ENCODE data around the gene XYLT2.
"Not testable (repeated sequence)": the region's sequence is repeated elsewhere in the genome, so short reads cannot be mapped to it uniquely, and the experiment has no call there.

XYLT2 gene

GRCh38 chr17:50318501-50319285, 27.2 kb upstream of the XYLT2 start:
- DNase-seq (ENCODE audit: low read depth, low spot score) = no peak

GRCh38 chr17:50319306-50320004, 26.5 kb upstream of the XYLT2 start:
- no peak overlapping the region for H3K4me3 ChIP-seq (ENCODE audit: low read length)

More at GRCh38 chr17:50318501-50319285, 27.2 kb upstream of the XYLT2 start:
- no peak overlapping the region for H3K4me3 ChIP-seq (ENCODE audit: low read length)

DNA sequence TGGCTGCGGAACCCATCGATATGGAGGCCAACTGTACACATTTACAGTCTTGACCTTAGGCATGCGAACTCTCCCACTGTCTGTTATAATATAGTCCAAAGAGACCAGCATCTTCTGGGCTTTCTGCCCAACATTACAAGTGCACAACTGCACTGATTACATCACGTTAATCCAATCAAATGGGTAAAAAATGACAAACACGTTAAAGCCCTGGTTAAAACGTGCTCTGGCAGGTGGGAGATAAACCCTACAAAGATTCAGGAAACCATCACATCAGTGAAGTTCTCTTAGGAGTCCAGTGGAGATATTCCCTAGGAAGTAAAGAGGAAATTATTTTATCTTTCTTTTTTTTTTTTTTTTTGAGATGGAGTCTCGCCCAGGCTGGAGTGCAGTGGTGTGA, 23.7 kb upstream of the XYLT2 start:
- no peak for DNase-seq (ENCODE audit: low read depth, low spot score)
- H3K4me3 ChIP-seq (ENCODE audit: low read length) = no peak overlapping the region

More at GRCh38 chr17:50319306-50320004, 26.5 kb upstream of the XYLT2 start:
- DNase-seq (ENCODE audit: low read depth, low spot score) = no peak

GRCh38 chr17:50323060-50323459, 22.9 kb upstream of the XYLT2 start:
- no peak overlapping the region for H3K4me3 ChIP-seq (ENCODE audit: low read length)
- DNase-seq (ENCODE audit: low read depth, low spot score) = no peak

DNA sequence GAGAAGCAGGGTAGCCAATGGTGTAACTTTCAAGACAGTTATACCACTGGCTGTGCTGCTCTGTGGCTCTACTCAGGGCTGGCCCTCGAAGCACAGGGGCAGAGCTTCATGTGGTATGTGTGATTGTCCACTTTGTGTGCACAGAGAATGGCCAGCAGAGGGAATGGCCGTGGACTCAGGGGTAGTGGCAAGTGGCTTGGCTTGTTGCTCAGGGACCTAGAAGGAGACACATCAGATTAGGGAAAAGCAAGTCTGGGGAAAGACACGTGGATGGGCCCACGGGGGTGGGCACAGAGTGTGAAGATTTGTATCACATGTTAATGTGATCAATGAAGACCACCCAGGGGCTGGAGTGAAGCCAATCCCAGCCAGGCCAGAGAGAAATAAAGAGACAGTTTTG, 20.0 kb upstream of the XYLT2 start:
- no peak overlapping the region for H3K4me3 ChIP-seq (ENCODE audit: low read length)
- DNase-seq (ENCODE audit: low read depth, low spot score) = no peak

GRCh38 chr17:50326831-50327364, 19.0 kb upstream of the XYLT2 start:
- H3K4me3 ChIP-seq (ENCODE audit: low read length) = no peak overlapping the region
- no peak for DNase-seq (ENCODE audit: low read depth, low spot score)

- no peak overlapping the region for H3K4me3 ChIP-seq (ENCODE audit: low read length)
- DNase-seq (ENCODE audit: low read depth, low spot score) = no peak
Observed at GRCh38 chr17:50328363-50329325, 17.3 kb upstream of the XYLT2 start.

DNA sequence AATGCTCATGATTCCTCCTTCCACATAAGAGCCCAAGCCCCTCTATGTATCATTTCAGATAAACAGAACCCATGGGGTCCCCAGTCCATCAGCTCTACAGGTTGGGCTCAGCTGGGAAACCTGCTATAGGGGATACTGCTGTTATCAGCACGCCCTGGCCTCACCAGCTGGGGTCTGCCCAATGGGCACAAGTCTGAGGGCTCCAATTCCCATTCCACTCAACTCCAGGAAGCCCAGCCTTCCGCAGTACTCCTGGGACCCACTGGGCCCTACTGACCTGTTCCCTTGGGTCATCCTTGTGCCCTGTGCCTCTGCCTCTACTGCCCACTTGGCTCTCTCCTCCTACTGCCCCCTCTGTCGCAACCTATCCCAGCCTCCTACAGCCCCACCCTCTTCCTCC, 16.2 kb upstream of the XYLT2 start:
- DNase-seq (ENCODE audit: low read depth, low spot score) = no peak

GRCh38 chr17:50330151-50330775, 15.7 kb upstream of the XYLT2 start:
- H3K4me3 ChIP-seq (ENCODE audit: low read length) = no peak overlapping the region
- no peak for DNase-seq (ENCODE audit: low read depth, low spot score)

More for the DNA sequence above, 16.2 kb upstream of the XYLT2 start:
- H3K4me3 ChIP-seq (ENCODE audit: low read length) = no peak overlapping the region

- no peak overlapping the region for H3K4me3 ChIP-seq (ENCODE audit: low read length)
- DNase-seq (ENCODE audit: low read depth, low spot score) = no peak
Observed at GRCh38 chr17:50331085-50331791, 14.7 kb upstream of the XYLT2 start.

- H3K4me3 ChIP-seq (ENCODE audit: low read length) = no peak overlapping the region
- DNase-seq (ENCODE audit: low read depth, low spot score) = no peak
Observed at GRCh38 chr17:50332196-50332595, 13.7 kb upstream of the XYLT2 start.

DNA sequence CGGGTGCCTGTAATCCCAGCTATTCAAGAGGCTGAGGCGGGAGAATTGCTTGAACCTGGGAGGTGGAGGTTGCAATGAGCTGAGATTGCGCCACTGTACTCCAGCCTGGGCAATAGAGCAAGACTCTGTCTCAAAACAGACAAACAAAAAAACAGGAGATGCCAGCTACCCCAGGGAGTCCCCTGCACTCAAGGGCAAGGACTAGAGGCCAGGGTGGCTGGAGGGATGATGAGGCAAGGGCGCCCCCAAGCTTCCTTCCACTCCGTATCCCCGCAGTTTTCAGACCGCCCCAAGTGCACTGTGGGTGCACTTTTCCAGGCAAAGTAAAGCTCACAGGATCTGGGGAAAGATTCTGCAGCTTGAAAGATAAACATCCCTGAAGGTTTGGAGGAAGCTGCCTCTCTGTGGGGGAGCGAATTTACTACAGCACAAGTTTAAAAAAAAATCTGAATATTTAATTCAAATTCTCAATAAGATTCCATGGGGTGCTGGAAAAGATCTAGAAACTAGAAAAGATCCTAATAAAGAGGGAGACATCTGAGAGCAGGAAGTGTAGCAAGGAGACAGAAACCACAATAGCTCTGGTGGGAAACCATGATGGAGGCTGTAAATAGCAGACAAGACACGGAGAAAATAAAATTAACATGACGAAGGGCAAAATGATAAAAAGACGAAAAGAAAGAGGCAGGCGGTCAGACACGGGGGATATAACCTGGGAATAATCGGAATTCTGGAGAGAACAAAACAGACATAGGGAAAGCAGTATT, 12.5 kb upstream of the XYLT2 start:
- not testable (repeated sequence) for DNase-seq (ENCODE audit: low read depth, low spot score)

DNA sequence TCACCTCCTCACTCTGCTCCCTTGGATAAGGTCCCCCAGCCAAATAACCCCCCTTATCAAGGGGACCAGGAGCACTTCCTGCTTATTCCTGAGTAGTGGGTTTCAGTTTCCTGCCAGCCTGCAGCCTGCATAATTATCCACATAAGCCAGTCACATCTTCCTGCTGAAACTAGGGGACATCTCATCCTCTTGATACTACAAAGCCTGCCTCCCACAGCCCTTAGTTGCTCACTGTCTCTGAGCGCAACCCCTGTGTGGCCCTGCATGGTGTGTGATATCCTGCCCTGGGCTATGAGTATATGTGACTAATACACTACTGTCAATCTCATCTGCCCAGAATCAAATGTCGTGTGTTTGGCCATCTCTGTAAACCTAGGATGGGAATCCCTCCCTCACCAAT, 8.0 kb upstream of the XYLT2 start:
- H3K4me3 ChIP-seq (ENCODE audit: low read length) = no peak overlapping the region
- no peak for DNase-seq (ENCODE audit: low read depth, low spot score)

More for the DNA sequence above, 12.5 kb upstream of the XYLT2 start:
- H3K4me3 ChIP-seq (ENCODE audit: low read length) = not testable (repeated sequence)

- DNase-seq (ENCODE audit: low read depth, low spot score) = no peak
- no peak overlapping the region for H3K4me3 ChIP-seq (ENCODE audit: low read length)
Observed at GRCh38 chr17:50338645-50339044, 7.3 kb upstream of the XYLT2 start.

- H3K4me3 ChIP-seq (ENCODE audit: low read length) = no peak overlapping the region
- no peak for DNase-seq (ENCODE audit: low read depth, low spot score)
Observed at GRCh38 chr17:50339381-50339780, 6.5 kb upstream of the XYLT2 start.

DNA sequence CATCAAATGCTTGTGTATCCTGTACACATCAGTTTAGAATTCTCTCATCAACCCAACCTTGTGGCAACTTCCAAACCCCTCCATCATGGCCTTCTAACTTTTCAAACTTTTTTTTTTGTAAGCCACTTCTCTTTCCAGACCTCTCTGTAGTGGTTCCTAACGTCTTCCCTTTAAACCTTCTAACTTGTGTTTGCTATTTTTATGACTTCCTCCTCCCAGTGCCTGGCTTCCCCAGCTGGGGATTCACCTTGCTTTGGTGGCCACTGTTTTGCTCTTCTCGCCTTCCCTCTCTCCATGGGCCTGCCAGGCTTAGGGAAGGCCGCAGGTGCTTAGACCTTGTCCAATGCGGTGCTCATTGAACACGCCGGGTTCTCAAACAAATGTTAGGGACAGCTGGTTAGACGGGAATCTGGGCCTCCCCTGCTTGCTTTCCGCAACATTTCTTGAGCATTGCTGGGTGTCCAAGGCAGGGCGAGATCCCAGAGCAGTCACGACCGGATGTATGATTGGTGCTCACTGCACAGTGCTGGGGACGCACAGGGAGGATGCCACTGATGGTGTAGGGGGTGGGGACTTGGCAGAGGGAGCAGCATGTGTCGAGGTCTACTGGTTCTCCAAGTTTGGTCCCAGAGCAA, 1.1 kb upstream of the XYLT2 start:
- H3K4me3 ChIP-seq (ENCODE audit: low read length) = peak overlapping the region; percentile 51
- no peak for DNase-seq (ENCODE audit: low read depth, low spot score)

All from Jurkat, Clone E6-1 (cell line).